Omental fat pad (tissue), 4 donors: ENCODE data around the gene F2RL3. TPM values are rescaled to one million over a fixed set of nuclear protein-coding genes. Genes with fewer than 3 reads are reported as not detected.

Source experiments
- ATAC-seq: fragments of 150-250 bp; one replicate; pipeline ENCODE4 v1.9.1; 2016; ENCODE audit warnings: mild to moderate bottlenecking, moderate library complexity; ENCODE audit not compliant: low FRiP score
- DNase-seq: peaks from one replicate; pipeline ENCODE4 v3.0.0-alpha.2; 2019; ENCODE audit warnings: low spot score
- total RNA-seq, 4 donors: library from RNA; depleted of rRNA; stranded (reverse); fragments of >200 nt; gene quantifications; one replicate each; pipeline ENCODE4 v1.1.0, GENCODE V29; 2016
- TF ChIP-seq, protein P1 (sequence below), 3 donors: fragments of 450-650 bp; IDR thresholded peaks; one replicate each; pipeline ENCODE4 v1.5.1; 2016 to 2017; ENCODE audit warnings: antibody characterized with exemption in 3 of 3, mild to moderate bottlenecking in 3 of 3, moderate library complexity in 2 of 3

Gene F2RL3
- total RNA-seq, 4 donors from 2014 or later: 4.1 to 31.8 (median 9.2) TPM

DNA sequence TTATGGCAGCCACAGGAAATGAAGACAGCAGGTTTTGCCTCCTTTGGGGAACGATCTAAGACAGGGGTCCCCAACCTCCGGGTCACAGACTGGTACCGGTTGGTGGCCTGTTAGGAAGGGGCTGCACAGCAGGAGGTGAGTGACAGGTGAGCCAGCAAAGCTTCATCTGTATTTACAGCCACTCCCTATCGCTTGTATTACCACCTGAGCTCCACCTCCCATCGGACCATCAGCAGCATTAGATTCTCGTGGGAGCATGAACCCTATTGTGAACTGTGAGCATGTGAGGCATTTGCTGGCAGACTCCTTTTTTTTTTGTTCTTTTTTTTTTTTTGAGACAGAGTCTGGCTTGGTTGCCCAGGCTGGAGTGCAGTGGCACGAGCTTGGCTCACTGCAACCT is 22.2 kb downstream of the F2RL3 start:
- ATAC-seq: no peak
- TF ChIP-seq, protein P1, sequence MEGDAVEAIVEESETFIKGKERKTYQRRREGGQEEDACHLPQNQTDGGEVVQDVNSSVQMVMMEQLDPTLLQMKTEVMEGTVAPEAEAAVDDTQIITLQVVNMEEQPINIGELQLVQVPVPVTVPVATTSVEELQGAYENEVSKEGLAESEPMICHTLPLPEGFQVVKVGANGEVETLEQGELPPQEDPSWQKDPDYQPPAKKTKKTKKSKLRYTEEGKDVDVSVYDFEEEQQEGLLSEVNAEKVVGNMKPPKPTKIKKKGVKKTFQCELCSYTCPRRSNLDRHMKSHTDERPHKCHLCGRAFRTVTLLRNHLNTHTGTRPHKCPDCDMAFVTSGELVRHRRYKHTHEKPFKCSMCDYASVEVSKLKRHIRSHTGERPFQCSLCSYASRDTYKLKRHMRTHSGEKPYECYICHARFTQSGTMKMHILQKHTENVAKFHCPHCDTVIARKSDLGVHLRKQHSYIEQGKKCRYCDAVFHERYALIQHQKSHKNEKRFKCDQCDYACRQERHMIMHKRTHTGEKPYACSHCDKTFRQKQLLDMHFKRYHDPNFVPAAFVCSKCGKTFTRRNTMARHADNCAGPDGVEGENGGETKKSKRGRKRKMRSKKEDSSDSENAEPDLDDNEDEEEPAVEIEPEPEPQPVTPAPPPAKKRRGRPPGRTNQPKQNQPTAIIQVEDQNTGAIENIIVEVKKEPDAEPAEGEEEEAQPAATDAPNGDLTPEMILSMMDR (IDR thresholded peaks at IDR 0.05): no peak
- no peak for DNase-seq

DNA sequence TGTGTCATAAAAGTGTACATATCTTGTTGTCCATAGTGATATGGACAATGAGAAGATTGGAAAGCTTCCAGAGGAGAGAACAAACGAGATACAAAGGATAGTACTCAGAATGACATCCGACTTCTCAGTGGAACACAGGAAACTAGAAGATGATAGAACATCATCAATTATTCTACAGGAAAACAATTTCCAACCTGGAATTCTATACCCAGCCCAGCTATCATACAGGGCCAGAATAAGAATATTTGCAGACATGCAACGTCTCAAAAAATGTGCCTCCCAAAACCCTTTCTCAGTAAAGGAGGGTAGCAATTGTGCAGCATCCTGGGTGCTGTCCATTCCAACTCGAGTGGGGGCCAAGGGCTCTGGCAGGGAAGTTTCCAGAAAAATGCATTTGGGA is 24.0 kb downstream of the F2RL3 start:
- DNase-seq (no peak), ATAC-seq (no peak)
- TF ChIP-seq, protein P1 (IDR thresholded peaks at IDR 0.05): no peak

DNA sequence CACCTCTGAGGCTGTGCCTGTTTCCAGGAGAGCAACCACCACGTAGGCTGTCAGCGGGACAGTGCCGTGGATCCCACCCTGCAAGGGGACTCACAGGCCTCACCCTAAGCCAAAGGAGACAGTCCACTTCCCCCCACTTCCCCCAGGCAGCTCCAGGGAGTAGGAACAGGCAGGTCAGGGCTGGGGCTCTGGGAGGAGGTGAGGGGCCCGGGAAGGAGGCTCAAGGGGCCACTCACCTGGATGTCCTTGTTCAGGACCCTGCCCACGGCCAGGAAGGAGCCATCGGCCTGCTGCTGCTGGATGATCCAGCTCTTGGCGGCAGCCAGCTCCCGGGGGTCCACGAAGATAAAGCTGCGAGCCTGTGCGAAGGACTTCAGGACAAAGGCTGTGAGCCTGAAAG is 25.6 kb downstream of the F2RL3 start:
- no peak for DNase-seq
- ATAC-seq: no peak
- TF ChIP-seq, protein P1 (IDR thresholded peaks at IDR 0.05): no peak

DNA sequence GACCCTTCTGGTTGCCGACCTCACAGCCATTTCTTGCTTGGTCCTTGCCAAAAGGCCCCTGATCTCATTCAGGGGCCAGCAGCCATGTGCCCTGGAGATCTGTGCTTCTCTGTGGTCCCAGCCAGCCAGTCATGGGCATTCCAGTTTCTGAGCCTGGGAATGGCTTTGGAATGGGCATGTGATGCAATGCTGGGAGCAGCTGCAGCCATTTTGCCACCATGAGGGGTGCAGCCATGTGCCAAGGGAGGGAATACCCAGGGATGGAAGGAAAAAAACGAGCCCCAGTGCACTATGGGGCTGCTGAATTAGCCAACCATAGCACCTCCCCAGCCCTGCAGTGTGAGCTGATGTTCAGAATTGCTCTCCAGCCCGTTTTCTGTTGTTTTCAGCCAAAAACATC is 26.3 kb downstream of the F2RL3 start:
- TF ChIP-seq, protein P1 (IDR thresholded peaks at IDR 0.05): no peak
- DNase-seq (no peak), ATAC-seq (no peak)

DNA sequence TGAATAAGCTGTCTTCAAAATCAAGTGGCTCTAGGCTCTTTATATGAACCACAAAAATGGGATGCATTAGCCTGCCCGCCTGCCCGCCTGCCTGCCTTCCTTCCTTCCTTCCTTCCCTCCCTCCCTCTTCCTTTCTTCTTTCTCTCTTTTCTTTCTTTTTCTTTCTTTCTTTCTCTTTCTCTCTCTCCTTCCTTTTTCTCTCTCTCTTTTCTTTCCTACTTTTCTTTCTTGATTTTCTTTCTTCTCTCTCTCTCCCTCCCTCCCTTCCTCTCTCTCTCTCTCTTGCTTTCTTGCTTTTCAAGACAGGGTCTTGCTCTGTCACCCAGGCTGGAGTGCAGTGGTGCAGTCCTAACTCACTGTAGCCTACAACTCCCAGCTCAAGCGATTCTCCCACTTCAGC is 26.9 kb downstream of the F2RL3 start:
- TF ChIP-seq, protein P1 (IDR thresholded peaks at IDR 0.05): no peak
- DNase-seq: no peak
- no peak for ATAC-seq

DNA sequence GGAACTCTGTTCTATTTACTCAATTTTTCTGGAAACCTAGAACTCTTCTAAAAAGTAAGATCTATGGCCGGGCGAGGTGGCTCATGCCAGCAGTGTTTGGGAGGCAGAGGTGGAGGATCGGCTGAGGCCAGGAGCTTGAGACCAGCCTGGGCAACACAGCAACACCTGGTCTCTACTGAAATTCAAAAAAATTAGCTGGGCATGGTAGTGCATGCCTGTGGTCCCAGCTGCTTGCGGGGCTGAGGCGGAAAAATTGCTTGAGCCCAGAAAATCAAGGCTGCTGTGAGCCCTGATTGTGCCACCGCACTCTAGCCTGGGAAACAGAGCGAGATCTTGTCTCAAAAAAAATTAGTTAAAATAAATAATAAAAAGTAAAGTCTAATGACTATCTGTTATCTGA is 28.6 kb downstream of the F2RL3 start:
- TF ChIP-seq, protein P1 (IDR thresholded peaks at IDR 0.05): no peak
- no peak for DNase-seq
- no peak for ATAC-seq

DNA sequence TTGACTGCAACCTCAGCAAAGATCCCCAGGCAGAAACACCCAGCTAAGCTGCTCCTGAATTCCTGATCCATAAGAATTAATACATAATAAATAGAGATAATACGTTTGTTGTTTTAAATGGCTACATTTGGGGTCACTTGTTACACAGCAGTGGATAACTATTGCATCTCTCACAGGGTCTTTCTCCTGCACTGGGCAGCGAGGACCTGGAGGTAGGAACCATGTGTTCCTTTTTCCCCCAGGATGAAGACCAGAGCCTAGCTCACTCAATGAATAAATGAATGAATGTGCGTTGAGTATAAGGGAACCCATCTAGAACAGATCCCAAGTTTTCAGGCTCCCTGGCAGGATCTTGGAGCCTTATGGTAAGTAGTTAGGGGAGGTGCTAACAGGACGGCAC is 30.7 kb downstream of the F2RL3 start:
- DNase-seq (no peak), ATAC-seq (no peak)
- TF ChIP-seq, protein P1 (IDR thresholded peaks at IDR 0.05): no peak
